ENCODE results near the gene ALDH16A1. TPM values are rescaled to one million over a fixed set of nuclear protein-coding genes. Genes with fewer than 3 reads are reported as not detected.
A peak's percentile ranks its signal among the peaks of the same experiment; 100 is the strongest.

The ALDH16A1 gene
- total and polyA plus RNA-seq, 10 of the 15 experiments (the other 5 are each of a cell fraction or from before 2014, with no cell fraction given): 1.7 to 49.3 (median 18.1) TPM

GRCh38 chr19:49431330-49431749 is 21.7 kb upstream of the ALDH16A1 start:
- ATAC-seq (0 out of 3 replicates have a peak, but pooled peaks have one; percentile 31), FAIRE-seq (no peak)
- no TSS peak for BruUV-seq (replicated peaks)

More at GRCh38 chr19:49431330-49431749, 21.7 kb upstream of the ALDH16A1 start:
- Histone ChIP-seq H4K20me1 (ENCODE audit: control insufficient read depth, insufficient read depth) (no peaks in the 10 kb centered on the region), H3K36me3 (ENCODE audit: control insufficient read depth in 2 of 2, insufficient read depth in 2 of 2, low read length in 1 of 2) (no peaks in the 10 kb centered on the region), H3K27ac (ENCODE audit: control insufficient read depth, insufficient read depth) (no peak overlapping the region), H3K27me3 (replicated peaks in 1 of 2; ENCODE audit: control insufficient read depth in 2 of 2, insufficient read depth in 2 of 2, low read length in 1 of 2) (peaks cover 5 to 15% of the 10 kb centered on the region in 2 experiments), H3K9ac (ENCODE audit: control insufficient read depth, insufficient read depth, low read length) (no peak overlapping the region), H3K4me3 (no peak overlapping the region), H3K9me3 (replicated peaks; ENCODE audit: control insufficient read depth, insufficient read depth, low read length) (no peaks in the 10 kb centered on the region), H3K79me2 (ENCODE audit: control insufficient read depth, insufficient read depth, low read length) (no peaks in the 10 kb centered on the region), H3K4me1 (ENCODE audit: control insufficient read depth, insufficient read depth, low read length) (no peaks in the 10 kb centered on the region; the same call in 1 of the 2 replicates), H2AFZ (ENCODE audit: control insufficient read depth, low read depth, low read length) (no peak overlapping the region), H3K4me2 (ENCODE audit: control insufficient read depth, insufficient read depth) (no peak overlapping the region)
- no peak for DNase-seq (ENCODE audit: low read depth, low spot score)
- ChIA-PET SMC1A (ENCODE audit: uncharacterized antibody, unreplicated experiment) (interaction anchor here (1.2 kb wide), 1 partner anchor 14 kb away, joined by 3 read pairs; no protein-coding TSS in a partner anchor), POLR2A (no interaction called here), RAD21 (ENCODE audit: unreplicated experiment) (no interaction called here), CTCF (interaction anchor here (0.7 to 1.9 kb wide), 4 partner anchors 22 to 97 kb away, joined by 3 to 5 read pairs (median 4); no protein-coding TSS in a partner anchor)
- intact Hi-C loops (cut with micrococcal nuclease; ENCODE audit: unreplicated experiment): no loop called here
- WGBS (ENCODE audit: insufficient coverage, insufficient replicate concordance, low lambda C conversion rate, missing lambda C conversion rate): 70% methylated on average over 28 of the region's 29 CpGs
- in situ Hi-C loops (cut with MboI): no loop called here
- no peak for TF ChIP-seq E2F4 (IDR thresholded peaks at IDR 0.05; ENCODE audit: low read depth, low read length)
- no peak for TF ChIP-seq PAX8 (IDR thresholded peaks at IDR 0.05)
- TF ChIP-seq SP1 (IDR thresholded peaks at IDR 0.05; ENCODE audit: low read depth, low read length): no peak
- no peak for TF ChIP-seq MEF2B (IDR thresholded peaks at IDR 0.05; ENCODE audit: partially characterized antibody, poor library complexity, severe bottlenecking)
- TF ChIP-seq NKRF (conservative IDR thresholded peaks at IDR 0.05): no peak
- no peak for TF ChIP-seq NFIC (IDR thresholded peaks at IDR 0.05; ENCODE audit: low read depth, low read length)
- no peak for TF ChIP-seq CEBPZ (IDR thresholded peaks at IDR 0.05; ENCODE audit: low read depth, low read length)
- TF ChIP-seq, protein P1, sequence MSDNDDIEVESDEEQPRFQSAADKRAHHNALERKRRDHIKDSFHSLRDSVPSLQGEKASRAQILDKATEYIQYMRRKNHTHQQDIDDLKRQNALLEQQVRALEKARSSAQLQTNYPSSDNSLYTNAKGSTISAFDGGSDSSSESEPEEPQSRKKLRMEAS (IDR thresholded peaks at IDR 0.05; ENCODE audit: low read depth, low read length): no peak
- TF ChIP-seq CBFB (IDR thresholded peaks at IDR 0.05; ENCODE audit: low read depth): no peak
- TF ChIP-seq KLF5 (IDR thresholded peaks at IDR 0.05; ENCODE audit: partially characterized antibody): no peak
- TF ChIP-seq MTA2 (IDR thresholded peaks at IDR 0.05; ENCODE audit: low read depth): no peak

Data from GM12878 (cell line).